NCI-H82 treated with DMSO at 0.1 percent for 48 hours (cell line): ENCODE measurements around the gene IL1RAPL2.
"Not testable (repeated sequence)": the region's sequence is repeated elsewhere in the genome, so short reads cannot be mapped to it uniquely, and the experiment has no call there.

ENCODE experiments used
- DNase-seq: peaks from one replicate; lab custom pipeline; 2025; ENCODE audit not compliant: unreplicated experiment; lab: John Stamatoyannopoulos, UW

Gene IL1RAPL2

GRCh38 chrX:105134273-105134672 lies 568.3 kb downstream of the IL1RAPL2 start:
- DNase-seq, result no peak

- DNase-seq, result no peak
Observed at GRCh38 chrX:105136786-105137185, 570.8 kb downstream of the IL1RAPL2 start.

GRCh38 chrX:105150036-105150435 lies 584.0 kb downstream of the IL1RAPL2 start:
- DNase-seq, result no peak

- peak; percentile 72 for DNase-seq
Observed at GRCh38 chrX:105150557-105150956, 584.6 kb downstream of the IL1RAPL2 start.

GRCh38 chrX:105167233-105167632 lies 601.2 kb downstream of the IL1RAPL2 start:
- DNase-seq, result no peak

DNA sequence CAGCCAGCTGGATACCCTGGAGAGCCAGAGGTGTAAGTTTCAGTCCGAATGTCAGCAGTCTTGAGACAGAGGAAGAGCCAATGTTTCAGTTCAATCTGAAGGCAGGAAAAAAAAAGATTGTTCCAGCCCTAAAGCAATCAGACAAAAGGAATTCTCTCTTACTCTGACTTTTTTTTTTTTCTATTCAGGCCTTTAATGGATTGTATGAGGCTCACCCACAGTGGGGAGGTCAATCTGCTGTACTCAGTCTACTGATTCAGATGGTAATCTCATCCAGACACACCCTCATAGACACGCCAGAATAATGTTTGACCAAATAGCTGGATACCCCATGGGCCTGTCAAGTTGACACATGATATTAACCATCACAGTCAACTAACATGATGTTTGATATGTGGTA lies 602.6 kb downstream of the IL1RAPL2 start:
- DNase-seq, result no peak

GRCh38 chrX:105173071-105173470 lies 607.1 kb downstream of the IL1RAPL2 start:
- DNase-seq, result no peak

DNA sequence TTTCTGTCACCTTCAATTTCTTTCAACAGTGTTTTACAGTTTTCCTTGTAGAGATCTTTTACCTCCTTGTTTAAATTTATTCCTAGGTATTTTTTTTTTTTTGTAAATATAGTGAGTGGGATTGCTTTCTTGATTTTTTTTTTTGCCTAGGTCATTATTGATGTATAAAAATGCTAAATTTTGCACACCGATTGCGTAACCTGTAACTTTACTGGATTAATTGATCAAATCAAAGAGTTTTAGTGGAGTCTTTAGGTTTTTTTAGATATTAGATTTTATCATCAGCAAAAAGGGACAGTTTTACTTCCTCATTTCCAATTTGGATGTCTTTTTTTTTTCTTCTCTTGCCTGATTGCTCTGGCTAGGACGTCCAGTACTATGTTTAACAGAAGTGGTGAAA lies 613.6 kb downstream of the IL1RAPL2 start:
- DNase-seq, result no peak

DNA sequence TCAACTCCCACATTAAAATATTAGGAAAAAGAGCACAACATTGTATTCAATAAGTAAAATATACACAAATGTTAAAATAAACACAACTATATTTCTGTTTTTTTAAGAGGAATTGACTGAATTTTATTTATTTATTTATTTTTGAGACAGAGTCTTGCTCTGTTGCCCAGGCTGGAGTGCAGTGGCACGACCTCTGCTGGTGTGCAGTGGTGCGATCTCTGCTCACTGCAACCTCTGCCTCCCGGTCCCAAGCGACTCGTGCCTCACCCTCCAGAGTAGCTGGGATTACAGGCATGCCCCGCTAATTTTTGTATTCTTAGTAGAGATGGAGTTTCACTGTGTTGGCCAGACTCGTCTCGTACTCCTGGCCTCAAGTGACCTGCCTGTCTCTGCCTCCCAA lies 623.1 kb downstream of the IL1RAPL2 start:
- DNase-seq, result no peak

DNA sequence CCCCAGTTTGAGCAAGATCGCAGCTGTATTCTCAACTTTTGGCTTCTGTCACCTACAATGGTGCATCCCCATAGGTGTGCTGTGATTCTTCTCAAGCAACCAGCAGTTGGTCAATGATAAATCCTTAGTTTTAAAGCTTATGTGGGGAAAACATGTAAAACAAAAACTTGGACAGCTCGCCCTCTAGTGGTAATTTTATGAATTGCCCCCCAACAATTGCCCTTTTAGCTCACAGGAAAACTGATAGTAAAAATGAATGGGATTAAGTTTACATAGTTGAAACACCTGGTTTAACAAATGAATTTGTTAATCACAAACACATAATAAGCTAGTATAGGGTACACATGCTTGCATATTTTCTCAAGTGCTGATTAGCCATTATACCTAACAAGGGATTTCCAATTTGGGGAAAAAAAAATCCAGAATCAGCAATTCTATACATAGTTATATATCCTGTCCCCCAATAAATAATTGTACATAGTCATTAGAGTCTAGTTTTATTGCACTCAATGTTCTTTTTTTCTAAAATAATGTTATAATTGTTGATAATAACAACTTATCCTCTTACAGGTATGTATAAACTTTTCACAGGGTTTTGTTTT lies 624.4 kb downstream of the IL1RAPL2 start:
- DNase-seq, result peak; percentile 24

- DNase-seq, result peak; percentile 20
Observed at GRCh38 chrX:105191878-105192277, 625.9 kb downstream of the IL1RAPL2 start.

DNA sequence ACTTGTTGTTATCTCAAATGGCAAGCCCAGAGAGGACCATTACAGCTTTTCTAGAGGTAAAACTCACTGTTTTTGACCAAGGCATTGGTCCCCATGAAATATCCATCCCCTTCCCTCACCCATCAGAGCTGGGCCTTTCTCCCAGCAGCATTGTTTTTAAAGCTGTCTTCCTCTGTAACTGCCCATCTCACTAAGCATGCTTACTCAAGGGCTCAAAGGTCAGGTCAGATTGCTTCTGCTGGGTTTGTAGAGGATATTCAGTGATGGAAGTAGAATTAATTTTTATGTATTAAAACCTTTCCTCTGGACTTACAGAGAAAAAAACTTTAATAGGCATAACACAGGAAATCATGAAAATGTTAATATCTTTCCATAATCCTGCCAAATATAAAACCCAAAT lies 643.4 kb downstream of the IL1RAPL2 start:
- no peak for DNase-seq

DNA sequence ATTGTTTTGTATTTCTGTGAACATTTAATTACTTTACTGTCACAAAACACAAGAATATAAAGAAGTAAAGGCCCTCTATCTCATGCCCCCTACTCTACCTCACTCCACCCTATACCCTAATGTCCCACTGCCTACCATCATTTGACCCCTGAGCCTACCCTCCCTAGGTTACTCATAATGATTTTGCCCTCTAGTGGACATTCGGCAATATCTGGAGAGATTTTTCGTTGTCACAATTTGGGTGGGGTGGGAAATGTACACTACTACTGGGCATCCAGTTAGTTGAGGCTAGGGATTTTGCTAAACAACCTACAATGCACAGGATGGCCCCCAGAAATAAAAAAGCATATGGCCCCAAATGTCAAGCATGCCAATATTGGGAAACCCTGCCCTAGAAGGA lies 644.3 kb downstream of the IL1RAPL2 start:
- no peak for DNase-seq

DNA sequence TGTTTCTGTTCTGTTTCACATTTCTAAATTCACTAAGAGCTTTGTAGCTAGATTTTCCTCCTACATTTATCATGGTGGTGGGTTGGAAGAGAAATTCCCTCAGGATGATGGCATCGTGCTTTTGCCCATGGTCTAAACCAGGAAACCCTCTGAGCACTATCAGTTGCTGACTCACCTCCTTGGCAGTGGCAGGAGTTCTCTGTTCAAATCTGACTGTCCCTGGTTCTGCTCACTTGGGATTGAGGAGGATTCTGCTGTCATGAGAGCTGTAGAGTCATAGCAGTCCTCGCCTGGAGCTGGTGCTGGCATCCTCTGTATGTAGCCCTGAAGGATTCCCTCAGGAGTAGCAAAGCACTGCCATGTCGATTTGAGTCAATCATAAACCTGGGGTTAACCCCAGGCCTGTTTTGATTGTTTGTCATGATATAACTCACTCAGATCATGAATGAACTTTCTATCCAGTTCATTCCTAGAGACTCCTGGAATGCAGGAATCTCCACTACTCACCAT lies 645.1 kb downstream of the IL1RAPL2 start:
- no peak for DNase-seq

DNA sequence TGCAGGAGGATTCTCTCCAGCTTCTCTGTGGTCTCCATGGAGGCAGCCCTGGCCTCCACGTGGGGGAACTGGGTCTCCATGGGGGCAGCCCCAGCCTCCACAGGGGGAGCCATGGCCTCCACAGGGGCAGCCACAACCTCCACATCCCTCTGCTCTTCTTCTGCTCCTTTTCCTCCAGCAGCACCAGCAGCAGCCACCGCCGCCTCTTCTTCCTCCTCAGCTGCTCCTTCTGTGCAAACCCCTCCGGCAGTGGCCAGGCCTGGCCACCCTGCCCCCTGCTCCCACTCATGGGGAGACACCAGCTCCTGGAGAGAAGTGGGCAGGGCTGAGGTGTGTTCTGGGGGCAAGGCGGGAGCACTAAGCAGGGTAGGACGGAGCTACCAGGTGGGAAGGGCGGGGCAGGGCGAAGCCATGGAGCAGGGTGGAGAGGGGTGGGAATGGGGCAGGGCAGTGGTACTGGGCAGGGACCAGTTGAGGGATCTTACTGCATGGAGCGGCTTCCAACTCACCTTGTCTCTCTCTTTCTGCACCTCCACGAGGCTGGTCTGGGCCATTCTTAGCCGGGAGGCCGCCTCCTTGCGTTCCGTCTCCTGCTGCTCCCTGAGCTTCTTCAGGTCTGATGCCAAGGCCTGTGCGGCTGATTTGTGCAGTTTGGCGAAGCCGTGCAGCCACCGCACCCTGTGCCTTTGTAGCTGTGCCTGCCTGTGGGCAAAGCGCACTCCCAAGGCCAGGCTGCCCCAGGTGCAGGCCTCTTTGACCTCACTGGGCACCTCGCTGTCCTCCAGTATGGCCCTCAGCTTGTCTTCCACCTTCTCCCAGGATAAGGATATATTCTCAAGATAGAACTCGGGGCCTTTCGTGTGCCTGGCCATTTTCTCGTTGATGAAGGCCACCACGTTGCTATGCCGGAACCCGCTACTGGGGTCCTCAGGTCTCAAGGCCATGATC lies 653.7 kb downstream of the IL1RAPL2 start:
- DNase-seq, result no peak

GRCh38 chrX:105220636-105221035 lies 654.6 kb downstream of the IL1RAPL2 start, which contains the start of gene TEX13A:
TSS of gene TEX13A (minus strand) at chrX:105220694. CDS start at chrX:105220397, 297 bp downstream.
- DNase-seq, result no peak

GRCh38 chrX:105221374-105221773 lies 655.4 kb downstream of the IL1RAPL2 start:
- DNase-seq, result no peak

DNA sequence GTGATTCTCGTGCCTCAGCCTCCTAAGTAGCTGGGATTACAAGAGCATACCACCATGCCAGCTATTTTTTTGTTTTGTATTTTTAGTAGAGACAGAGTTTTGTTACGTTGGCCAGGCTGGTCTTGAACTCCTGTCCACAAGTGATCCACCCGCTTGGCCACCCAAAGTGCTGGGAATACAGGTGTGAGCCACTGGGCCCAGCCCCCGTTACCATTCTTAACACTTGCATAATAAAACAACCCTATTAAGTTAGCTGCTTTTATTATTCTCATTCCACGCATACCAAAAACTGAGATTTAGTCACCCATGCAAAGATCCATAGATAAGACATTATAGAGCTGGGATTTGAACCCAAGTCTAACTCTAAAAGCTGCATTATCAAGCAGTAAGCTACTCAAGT lies 660.5 kb downstream of the IL1RAPL2 start:
- DNase-seq, result no peak

DNA sequence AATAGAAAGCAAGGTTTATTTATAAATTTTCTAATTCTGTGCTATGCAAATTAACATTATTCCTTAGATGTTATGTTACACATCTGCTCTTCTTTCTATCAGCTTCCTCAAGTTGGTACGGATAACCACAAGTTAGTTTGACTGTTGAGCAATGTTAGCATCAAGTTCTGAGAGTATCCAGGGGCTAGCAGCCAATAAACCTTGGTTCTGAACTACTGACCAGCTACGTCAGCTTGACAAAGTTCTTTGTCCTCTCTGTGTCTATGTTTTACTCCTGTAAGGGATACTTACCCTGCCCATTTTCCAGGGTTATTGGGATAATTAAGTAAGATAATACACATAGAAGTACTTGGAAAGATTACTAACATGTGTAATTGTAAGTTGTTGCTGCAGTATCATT lies 662.6 kb downstream of the IL1RAPL2 start:
- DNase-seq, result no peak

DNA sequence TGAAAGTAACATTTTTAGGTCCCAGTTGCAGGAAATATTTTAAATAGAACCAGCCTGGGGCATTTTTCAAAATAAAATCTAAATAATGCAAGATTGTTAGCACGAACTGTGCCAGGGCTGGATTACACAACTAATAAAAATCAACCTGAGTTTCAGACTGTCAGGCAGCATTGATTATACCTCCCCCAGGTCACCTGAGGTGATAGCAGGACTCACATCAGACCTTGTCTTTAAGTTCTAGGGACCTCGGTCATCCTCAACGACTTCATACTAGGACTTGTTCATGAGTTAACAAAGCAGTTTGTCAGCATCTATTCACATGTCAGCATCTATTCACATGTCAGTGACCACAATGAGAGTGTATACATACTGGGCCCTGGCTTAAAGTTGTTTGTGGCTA lies 663.1 kb downstream of the IL1RAPL2 start:
- no peak for DNase-seq

- not testable (repeated sequence) for DNase-seq
Observed at GRCh38 chrX:105237407-105237806, 671.4 kb downstream of the IL1RAPL2 start.

GRCh38 chrX:105241056-105241455 lies 675.1 kb downstream of the IL1RAPL2 start:
- no peak for DNase-seq
